ENCODE measurements around the gene NAGPA. TPM values are rescaled to one million over a fixed set of nuclear protein-coding genes. Genes with fewer than 3 reads are reported as not detected.

The NAGPA gene
- polyA plus RNA-seq, 1 of the 3 experiments (the other 2 are of a cell fraction), result 16.5 TPM

- no peak for TF ChIP-seq TEAD4 (IDR thresholded peaks at IDR 0.05; ENCODE audit: borderline replicate concordance, insufficient read depth)
- no peak for TF ChIP-seq NFIC (IDR thresholded peaks at IDR 0.05; ENCODE audit: borderline replicate concordance)
- no peak for TF ChIP-seq FOXJ3 (CRISPR knock-in tag; IDR thresholded peaks at IDR 0.05)
- TF ChIP-seq USF2 (IDR thresholded peaks at IDR 0.05; ENCODE audit: borderline replicate concordance, low read depth, low read length), result no peak
- no peak for TF ChIP-seq GABPA (IDR thresholded peaks at IDR 0.05; ENCODE audit: low read depth)
- no peak for TF ChIP-seq ZBTB33 (IDR thresholded peaks at IDR 0.05; ENCODE audit: borderline replicate concordance, low read depth)
- no peak for TF ChIP-seq IRF3 (IDR thresholded peaks at IDR 0.05; ENCODE audit: low read depth, low read length)
- no peak for TF ChIP-seq CHD2 (IDR thresholded peaks at IDR 0.05; ENCODE audit: low read length, partially characterized antibody)
- no peak for TF ChIP-seq FOSL2 (IDR thresholded peaks at IDR 0.05; ENCODE audit: borderline replicate concordance, low read depth)
- no peak overlapping the region for H3K9ac ChIP-seq
- peaks cover 36% of the 10 kb centered on the region for H3K27me3 ChIP-seq (ENCODE audit: insufficient read depth)
- H3F3A ChIP-seq (replicated peaks; ENCODE audit: insufficient read depth), result no peaks in the 10 kb centered on the region
- CTCF ChIA-PET, result interaction anchor here (1.0 to 1.7 kb wide), 2 partner anchors 10 to 26 kb away, joined by 3 to 5 read pairs; no protein-coding TSS in a partner anchor
- POLR2A ChIA-PET, result no interaction called here
- WGBS (ENCODE audit: low lambda C conversion rate), result 32% methylated on average over 6 of the region's 6 CpGs
- H3K9me2 ChIP-seq, result no peaks in the 10 kb centered on the region
- H3K4me1 ChIP-seq (ENCODE audit: control insufficient read depth in 1 of 2, insufficient read depth in 2 of 2, low read depth in 1 of 2, low read length in 1 of 2), result no peaks in the 10 kb centered on the region
- DNase-seq, result no peak
- H4K20me1 ChIP-seq (ENCODE audit: insufficient read depth), result no peaks in the 10 kb centered on the region
- H2AFZ ChIP-seq (ENCODE audit: low read depth), result no peak overlapping the region
- H3K4me2 ChIP-seq, result no peak overlapping the region
- no peak overlapping the region for H3K4me3 ChIP-seq (ENCODE audit: low read depth in 2 of 2, low read length in 1 of 2)
- H3K9me3 ChIP-seq, result no peaks in the 10 kb centered on the region
- no peak overlapping the region for H3K27ac ChIP-seq (ENCODE audit: low read depth in 2 of 2, low read length in 1 of 2)
- no peaks in the 10 kb centered on the region for H3K36me3 ChIP-seq (replicated peaks in 1 of 2; ENCODE audit: control insufficient read depth in 1 of 2, insufficient read depth in 2 of 2, low read length in 1 of 2)
- no peaks in the 10 kb centered on the region for H3K79me2 ChIP-seq (ENCODE audit: insufficient read depth)
These were observed 32.8 kb upstream of the NAGPA start for GRCh38 chr16:5066511-5066910.

- Histone ChIP-seq H3F3A (replicated peaks; ENCODE audit: insufficient read depth) (no peaks in the 10 kb centered on the region), H3K9me2 (no peaks in the 10 kb centered on the region), H3K4me1 (ENCODE audit: control insufficient read depth in 1 of 2, insufficient read depth in 2 of 2, low read depth in 1 of 2, low read length in 1 of 2) (no peaks in the 10 kb centered on the region), H3K9me3 (no peaks in the 10 kb centered on the region), H4K20me1 (ENCODE audit: insufficient read depth) (no peaks in the 10 kb centered on the region), H3K4me2 (no peak within 1 kb of the TSS), H3K4me3 (ENCODE audit: low read depth in 2 of 2, low read length in 1 of 2) (no peak within 1 kb of the TSS), H3K27ac (ENCODE audit: low read depth in 2 of 2, low read length in 1 of 2) (no peak within 1 kb of the TSS), H3K36me3 (replicated peaks in 1 of 2; ENCODE audit: control insufficient read depth in 1 of 2, insufficient read depth in 2 of 2, low read length in 1 of 2) (no peaks in the 10 kb centered on the region), H3K27me3 (ENCODE audit: insufficient read depth) (peaks cover 38% of the 10 kb centered on the region), H3K79me2 (ENCODE audit: insufficient read depth) (no peaks in the 10 kb centered on the region), H3K9ac (no peak within 1 kb of the TSS), H2AFZ (ENCODE audit: low read depth) (no peak within 1 kb of the TSS)
- ChIA-PET CTCF (interaction anchor here (1.7 kb wide), 1 partner anchor 9 kb away, joined by 5 read pairs; no protein-coding TSS in a partner anchor), POLR2A (no interaction called here)
- no peak for DNase-seq
- TF ChIP-seq USF1 (IDR thresholded peaks at IDR 0.05; ENCODE audit: borderline replicate concordance, low read depth) (no peak), JUND (IDR thresholded peaks at IDR 0.05) (no peak), MXI1 (IDR thresholded peaks at IDR 0.05; ENCODE audit: low read depth, low read length) (no peak), USF2 (IDR thresholded peaks at IDR 0.05; ENCODE audit: borderline replicate concordance, low read depth, low read length) (no peak), YY1 (IDR thresholded peaks at IDR 0.05; ENCODE audit: low read depth) (no peak), RAD21 (IDR thresholded peaks at IDR 0.05; ENCODE audit: low read length) (no peak), FOXM1 (IDR thresholded peaks at IDR 0.05; ENCODE audit: low read depth) (no peak), MEF2A (IDR thresholded peaks at IDR 0.05; ENCODE audit: borderline replicate concordance, low read depth) (no peak), FOSL2 (IDR thresholded peaks at IDR 0.05; ENCODE audit: borderline replicate concordance, low read depth) (no peak), POLR2AphosphoS5 (IDR thresholded peaks at IDR 0.05; ENCODE audit: low read depth, low read length) (no peak), SIN3A (IDR thresholded peaks at IDR 0.05; ENCODE audit: borderline replicate concordance, low read depth, low read length) (no peak), TCF12 (IDR thresholded peaks at IDR 0.05) (no peak)
- 18% methylated on average over 3 of the region's 10 CpGs for WGBS (ENCODE audit: low lambda C conversion rate)
These were observed 32.1 kb upstream of the NAGPA start, which contains the start of gene C16orf89 for GRCh38 chr16:5065813-5066212. Gene C16orf89, minus strand, starts transcription at chr16:5065956. Its CDS starts 48 bp downstream, at chr16:5065908.

Data from SK-N-SH (cell line).